ENCODE results near the gene IL16.

IL16 gene

GRCh38 chr15:81163961-81164800, 32.5 kb upstream of the IL16 start:
- no peak for TF ChIP-seq JUND (IDR thresholded peaks at IDR 0.05; ENCODE audit: low read depth)
- DNase-seq (ENCODE audit: low read depth in 1 of 2, low spot score in 1 of 2) = no peak
- in situ Hi-C loops (cut with HindIII; ENCODE audit: low pct_unique_long_range_greater_than_20kb, low sequenced_read_pairs) = no loop called here

GRCh38 chr15:81165535-81165934, 31.1 kb upstream of the IL16 start:
- DNase-seq (ENCODE audit: low read depth in 1 of 2, low spot score in 1 of 2) = no peak
- in situ Hi-C loops (cut with HindIII; ENCODE audit: low pct_unique_long_range_greater_than_20kb, low sequenced_read_pairs) = no loop called here
- TF ChIP-seq JUND (IDR thresholded peaks at IDR 0.05; ENCODE audit: low read depth) = no peak

- in situ Hi-C loops (cut with HindIII; ENCODE audit: low pct_unique_long_range_greater_than_20kb, low sequenced_read_pairs) = no loop called here
- no peak for DNase-seq (ENCODE audit: low read depth in 1 of 2, low spot score in 1 of 2)
- TF ChIP-seq JUND (IDR thresholded peaks at IDR 0.05; ENCODE audit: low read depth) = no peak
Measured at GRCh38 chr15:81166636-81167305, 29.9 kb upstream of the IL16 start.

GRCh38 chr15:81168131-81168526, 28.6 kb upstream of the IL16 start:
- no peak for TF ChIP-seq JUND (IDR thresholded peaks at IDR 0.05; ENCODE audit: low read depth)
- DNase-seq (ENCODE audit: low read depth in 1 of 2, low spot score in 1 of 2) = no peak
- in situ Hi-C loops (cut with HindIII; ENCODE audit: low pct_unique_long_range_greater_than_20kb, low sequenced_read_pairs) = no loop called here

- TF ChIP-seq JUND (IDR thresholded peaks at IDR 0.05; ENCODE audit: low read depth) = no peak
- in situ Hi-C loops (cut with HindIII; ENCODE audit: low pct_unique_long_range_greater_than_20kb, low sequenced_read_pairs) = no loop called here
- DNase-seq (ENCODE audit: low read depth in 1 of 2, low spot score in 1 of 2) = no peak
Measured at GRCh38 chr15:81168644-81169043, 28.0 kb upstream of the IL16 start.

- DNase-seq (ENCODE audit: low read depth in 1 of 2, low spot score in 1 of 2) = no peak
- TF ChIP-seq JUND (IDR thresholded peaks at IDR 0.05; ENCODE audit: low read depth) = no peak
- in situ Hi-C loops (cut with HindIII; ENCODE audit: low pct_unique_long_range_greater_than_20kb, low sequenced_read_pairs) = no loop called here
Measured at GRCh38 chr15:81170511-81170910, 26.2 kb upstream of the IL16 start.

- in situ Hi-C loops (cut with HindIII; ENCODE audit: low pct_unique_long_range_greater_than_20kb, low sequenced_read_pairs) = no loop called here
- TF ChIP-seq JUND (IDR thresholded peaks at IDR 0.05; ENCODE audit: low read depth) = no peak
- DNase-seq (ENCODE audit: low read depth in 1 of 2, low spot score in 1 of 2) = no peak
Measured at GRCh38 chr15:81171286-81171685, 25.4 kb upstream of the IL16 start.

GRCh38 chr15:81174125-81174791, 22.4 kb upstream of the IL16 start:
- TF ChIP-seq JUND (IDR thresholded peaks at IDR 0.05; ENCODE audit: low read depth) = no peak
- DNase-seq (ENCODE audit: low read depth in 1 of 2, low spot score in 1 of 2) = no peak
- in situ Hi-C loops (cut with HindIII; ENCODE audit: low pct_unique_long_range_greater_than_20kb, low sequenced_read_pairs) = no loop called here

GRCh38 chr15:81174792-81175327, 21.8 kb upstream of the IL16 start:
- no peak for DNase-seq (ENCODE audit: low read depth in 1 of 2, low spot score in 1 of 2)
- in situ Hi-C loops (cut with HindIII; ENCODE audit: low pct_unique_long_range_greater_than_20kb, low sequenced_read_pairs) = no loop called here
- TF ChIP-seq JUND (IDR thresholded peaks at IDR 0.05; ENCODE audit: low read depth) = no peak

GRCh38 chr15:81175496-81175895, 21.2 kb upstream of the IL16 start:
- DNase-seq (ENCODE audit: low read depth in 1 of 2, low spot score in 1 of 2) = no peak
- in situ Hi-C loops (cut with HindIII; ENCODE audit: low pct_unique_long_range_greater_than_20kb, low sequenced_read_pairs) = no loop called here
- TF ChIP-seq JUND (IDR thresholded peaks at IDR 0.05; ENCODE audit: low read depth) = no peak

- in situ Hi-C loops (cut with HindIII; ENCODE audit: low pct_unique_long_range_greater_than_20kb, low sequenced_read_pairs) = no loop called here
- DNase-seq (ENCODE audit: low read depth in 1 of 2, low spot score in 1 of 2) = no peak
- no peak for TF ChIP-seq JUND (IDR thresholded peaks at IDR 0.05; ENCODE audit: low read depth)
Measured at GRCh38 chr15:81176291-81176893, 20.3 kb upstream of the IL16 start.

GRCh38 chr15:81178365-81178764, 18.3 kb upstream of the IL16 start:
- in situ Hi-C loops (cut with HindIII; ENCODE audit: low pct_unique_long_range_greater_than_20kb, low sequenced_read_pairs) = no loop called here
- DNase-seq (ENCODE audit: low read depth in 1 of 2, low spot score in 1 of 2) = no peak
- TF ChIP-seq JUND (IDR thresholded peaks at IDR 0.05; ENCODE audit: low read depth) = no peak

Measured in T47D (cell line).